Inferior parietal cortex (tissue), 1 donor: ENCODE measurements around the gene CNTROB.

ENCODE experiments used
- DNase-seq: peaks from one replicate; pipeline ENCODE4 v3.0.0-alpha.2; 2016; ENCODE audit errors: extremely low spot score

The CNTROB gene

GRCh38 chr17:7909089-7909488 lies 22.9 kb upstream of the CNTROB start:
- no peak for DNase-seq

- no peak for DNase-seq
Measured at GRCh38 chr17:7910281-7910680, 21.7 kb upstream of the CNTROB start.

DNA sequence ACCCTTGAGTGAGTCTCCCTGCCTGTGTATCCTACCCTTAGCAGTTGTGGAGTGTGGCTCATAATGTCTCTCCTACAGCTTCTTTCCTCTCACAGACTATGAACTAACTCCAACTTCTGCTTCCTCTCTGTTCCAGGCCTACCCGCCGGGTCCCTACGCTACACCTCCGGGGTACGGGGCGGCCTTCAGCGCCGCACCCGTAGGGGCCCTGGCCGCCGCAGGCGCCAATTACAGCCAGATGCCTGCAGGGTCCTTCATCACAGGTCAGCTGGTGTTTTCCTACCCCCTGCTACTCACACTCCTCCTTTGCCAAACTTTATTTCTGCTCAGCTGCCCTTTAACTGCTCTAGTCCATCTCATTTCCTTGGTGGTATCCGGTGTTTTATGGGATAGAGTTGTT lies 21.3 kb upstream of the CNTROB start:
- DNase-seq = no peak

DNA sequence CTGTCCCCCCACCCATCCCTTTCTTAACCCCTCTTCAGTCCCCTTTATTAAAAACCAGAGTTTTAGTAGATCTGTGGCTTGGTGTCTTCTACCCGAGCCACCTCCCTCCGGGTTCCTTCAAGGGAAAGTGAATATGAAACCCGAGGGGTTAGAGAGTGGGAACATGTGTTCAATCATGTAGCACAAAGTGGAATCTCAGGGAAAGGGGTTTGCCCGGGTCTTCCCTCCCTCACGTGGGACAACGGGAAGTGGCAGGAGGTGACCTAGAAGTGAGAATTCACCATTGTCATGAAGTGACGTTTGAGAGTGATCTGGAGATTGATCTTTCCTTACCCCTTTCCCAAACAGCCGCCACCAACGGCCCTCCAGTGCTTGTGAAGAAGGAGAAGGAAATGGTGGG lies 20.9 kb upstream of the CNTROB start:
- DNase-seq = no peak

- DNase-seq = peak; percentile 56
Measured at GRCh38 chr17:7912927-7913524, 19.0 kb upstream of the CNTROB start.

DNA sequence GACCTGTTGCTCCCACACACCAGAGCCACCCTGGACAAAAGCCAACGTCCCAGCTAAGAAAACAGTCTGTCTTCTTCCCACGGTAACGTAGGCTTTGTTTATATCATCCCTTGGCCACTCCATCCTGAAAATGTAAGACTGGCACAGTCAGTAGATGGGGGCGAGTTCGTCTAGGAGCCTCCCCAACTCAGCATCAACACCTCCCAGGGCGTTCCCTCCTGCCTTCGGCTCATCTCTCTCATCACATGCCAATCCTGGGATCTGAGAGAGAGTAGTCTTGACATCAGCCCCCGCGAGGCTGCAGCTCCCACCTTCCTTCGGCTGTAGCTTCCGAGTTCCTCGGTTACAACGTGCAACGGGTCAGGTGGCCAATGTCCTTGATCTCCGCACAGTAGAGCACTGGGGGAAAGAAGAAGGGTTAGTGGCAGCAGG lies 16.8 kb upstream of the CNTROB start:
- no peak for DNase-seq

- DNase-seq = peak; percentile 80
Measured at GRCh38 chr17:7915611-7916384, 16.2 kb upstream of the CNTROB start, which contains the start of gene RNF227. Gene RNF227, minus strand, starts transcription at chr17:7916289. Its CDS starts 94 bp downstream, at chr17:7916195.

DNA sequence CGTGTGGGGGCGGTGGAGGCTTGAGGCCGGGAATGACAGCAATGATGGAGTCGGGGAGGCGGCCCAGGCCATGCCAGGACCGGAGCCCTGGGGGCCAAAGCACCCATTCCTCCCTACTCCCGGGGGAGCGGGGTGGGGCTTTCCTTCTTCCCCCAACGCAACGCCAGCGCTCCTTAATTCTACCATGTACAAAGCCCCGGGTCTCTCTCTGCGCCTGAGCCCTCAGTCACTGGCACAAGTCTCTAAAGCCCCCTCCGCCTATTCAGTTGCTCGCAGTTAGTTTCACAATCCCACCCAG lies 15.7 kb upstream of the CNTROB start:
- DNase-seq = no peak

DNA sequence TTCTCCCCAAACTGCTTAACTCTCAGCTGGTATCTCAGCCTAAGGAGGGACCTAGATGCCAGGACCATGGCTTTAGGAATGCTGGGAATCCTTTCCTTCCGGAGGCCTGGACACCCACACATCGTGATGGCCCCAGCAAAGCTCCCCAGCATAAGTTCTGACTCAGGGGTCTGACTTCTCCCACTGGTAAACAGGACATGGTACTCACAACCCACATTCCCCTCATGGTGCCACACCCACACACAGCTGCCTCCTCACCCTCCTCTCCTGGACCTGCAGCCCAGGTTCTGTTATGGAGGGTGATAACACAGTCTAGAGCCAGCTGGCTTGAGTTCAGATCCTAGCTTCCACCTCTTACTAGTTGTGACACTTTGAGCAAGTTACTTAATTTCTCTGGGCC lies 15.2 kb upstream of the CNTROB start:
- no peak for DNase-seq

GRCh38 chr17:7922269-7922844 lies 9.6 kb upstream of the CNTROB start:
- no peak for DNase-seq

GRCh38 chr17:7922845-7923628 lies 9.0 kb upstream of the CNTROB start:
- peak; percentile 53 for DNase-seq

DNA sequence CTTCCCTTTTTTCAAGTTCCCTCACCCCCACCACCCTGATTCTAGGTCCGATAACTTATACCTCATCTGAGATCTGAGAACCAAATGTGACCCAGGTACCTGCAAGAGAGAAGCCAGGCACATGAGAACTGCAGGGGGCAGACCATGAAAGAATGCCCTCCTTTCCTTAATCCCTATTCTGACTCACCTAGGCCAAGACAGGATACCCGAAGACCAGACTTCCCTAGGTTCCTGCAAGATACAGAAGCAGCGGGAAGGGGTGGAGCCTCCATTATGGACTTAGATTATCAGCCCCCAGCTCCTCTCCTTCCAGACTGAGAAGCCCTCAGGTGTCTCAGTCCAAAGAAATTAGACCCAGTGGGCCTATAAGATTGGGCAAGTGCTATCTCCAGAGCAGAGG lies 4.4 kb upstream of the CNTROB start:
- DNase-seq = no peak

- DNase-seq = peak; percentile 63
Measured at GRCh38 chr17:7929158-7930023, 2.6 kb upstream of the CNTROB start, which contains the start of gene KCNAB3. Gene KCNAB3, minus strand, starts transcription at chr17:7929856. Its CDS starts 421 bp downstream, at chr17:7929435.

- DNase-seq = no peak
Measured at GRCh38 chr17:7930841-7931631, 970 bp upstream of the CNTROB start.

GRCh38 chr17:7932483-7932891 lies 481 bp downstream of the CNTROB start:
- DNase-seq = no peak

GRCh38 chr17:7932949-7933348 lies 943 bp downstream of the CNTROB start:
- DNase-seq = no peak

DNA sequence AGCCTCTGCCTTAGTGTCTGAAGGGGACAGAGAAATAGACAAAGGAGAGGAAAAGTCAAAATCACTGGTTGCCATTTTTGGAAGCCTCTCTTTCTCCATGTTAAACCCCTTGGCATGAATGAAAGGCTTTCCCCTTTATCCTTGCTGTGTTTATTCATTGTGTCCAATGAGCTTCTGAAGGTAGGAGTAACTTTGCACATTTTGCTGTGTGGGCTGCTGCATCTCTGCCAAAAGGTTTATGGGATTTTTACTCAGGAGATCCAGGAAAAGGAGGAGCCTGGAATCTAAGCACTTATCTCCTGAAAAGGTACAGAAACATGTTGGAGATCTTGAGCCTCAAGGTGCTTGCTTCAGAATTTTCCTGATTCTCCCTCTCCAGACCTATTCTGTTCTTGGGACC lies 3.9 kb downstream of the CNTROB start:
- no peak for DNase-seq

- no peak for DNase-seq
Measured at GRCh38 chr17:7940034-7940433, 8.0 kb downstream of the CNTROB start.

DNA sequence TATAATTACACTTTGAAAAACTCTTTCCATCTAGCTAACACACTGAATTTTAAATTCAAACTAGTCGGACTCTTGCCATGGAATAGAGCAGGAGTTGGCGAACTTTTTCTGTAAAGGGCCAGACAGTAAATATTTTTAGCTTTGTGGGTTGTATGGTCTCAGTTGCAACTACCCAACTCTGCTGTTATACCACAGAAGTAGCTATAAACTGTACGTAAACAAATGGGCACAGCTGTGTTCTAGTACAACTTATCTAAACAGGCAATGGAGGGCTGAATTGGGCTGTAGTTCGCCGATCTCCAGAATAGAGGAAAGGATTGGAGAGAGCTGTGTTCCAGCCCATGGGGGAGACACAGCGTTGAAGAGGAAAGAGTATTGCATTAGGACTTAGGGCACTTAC lies 8.7 kb downstream of the CNTROB start:
- DNase-seq = no peak

DNA sequence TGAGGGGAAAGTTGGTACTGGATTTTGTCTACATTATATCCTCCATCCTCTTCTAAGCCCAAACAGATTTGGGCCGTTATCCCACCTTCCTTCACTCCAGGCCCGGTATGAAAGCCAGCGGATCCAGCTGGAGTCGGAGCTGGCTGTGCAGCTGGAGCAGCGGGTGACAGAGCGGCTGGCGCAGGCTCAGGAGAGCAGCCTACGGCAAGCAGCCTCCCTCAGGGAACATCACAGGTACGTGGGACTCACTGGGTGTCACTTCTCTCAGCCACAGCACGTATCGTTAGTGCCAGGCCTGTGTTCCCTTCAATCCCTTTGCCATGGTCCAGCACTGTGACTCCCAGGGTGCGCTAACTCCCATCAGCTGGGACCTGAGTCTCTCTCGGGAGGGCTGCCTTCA lies 11.3 kb downstream of the CNTROB start:
- DNase-seq = no peak

DNA sequence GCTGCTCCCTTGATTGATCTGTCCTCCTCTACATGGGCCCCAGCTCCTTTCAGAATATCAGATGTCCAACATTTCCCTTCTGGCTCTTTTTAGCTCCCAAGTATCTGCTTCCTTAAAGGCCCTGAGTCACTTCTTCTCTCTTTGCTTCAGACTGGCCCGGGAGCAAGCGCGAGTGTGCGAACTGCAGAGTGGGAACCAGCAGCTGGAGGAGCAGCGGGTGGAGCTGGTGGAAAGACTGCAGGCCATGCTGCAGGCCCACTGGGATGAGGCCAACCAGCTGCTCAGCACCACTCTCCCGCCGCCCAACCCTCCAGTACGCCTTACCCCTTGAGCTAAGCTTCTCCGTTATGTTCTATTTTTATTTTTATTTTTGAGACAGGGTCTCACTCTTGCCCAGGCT lies 12.3 kb downstream of the CNTROB start:
- no peak for DNase-seq
